ENCODE data around the gene MARCHF6. TPM values are rescaled to one million over a fixed set of nuclear protein-coding genes. Genes with fewer than 3 reads are reported as not detected.
A peak's percentile ranks its signal among the peaks of the same experiment; 100 is the strongest.

The MARCHF6 gene
- total and polyA plus RNA-seq, 9 of the 15 experiments (the other 6 are each of a cell fraction or from before 2014, with no cell fraction given), result 74.1 to 456 (median 116) TPM

GRCh38 chr5:10324518-10325370 lies 28.8 kb upstream of the MARCHF6 start:
- WGBS (ENCODE audit: insufficient coverage, low coverage, missing lambda C conversion rate), result 27% methylated on average over 6 of the region's 6 CpGs
- Histone ChIP-seq H3K9ac (ENCODE audit: insufficient read depth in 1 of 2, low read depth in 2 of 2, low read length in 2 of 2) (no peak overlapping the region; a peak in 1 of 4 replicates), H3K36me3 (ENCODE audit: control insufficient read depth, insufficient read depth, low read length) (no peaks in the 10 kb centered on the region), H3K27ac (ENCODE audit: extremely low read depth, low read depth, low read length) (no peak overlapping the region), H3K9me3 (replicated peaks; ENCODE audit: control insufficient read depth, insufficient read depth, low read depth, low read length) (no peaks in the 10 kb centered on the region), H3K79me2 (ENCODE audit: control insufficient read depth, insufficient read depth, low read length) (no peaks in the 10 kb centered on the region), H3K4me1 (replicated peaks in 1 of 2; ENCODE audit: control insufficient read depth in 2 of 2, insufficient read depth in 2 of 2, low read length in 2 of 2) (peaks cover 31 to 32% of the 10 kb centered on the region in 2 experiments), H3K9me1 (ENCODE audit: control insufficient read depth, insufficient read depth, low read length) (no peaks in the 10 kb centered on the region), H3K4me2 (ENCODE audit: insufficient read depth, low read length) (no peak overlapping the region), H2AFZ (ENCODE audit: low read depth, low read length) (peak overlapping the region; percentile 22; the same call in 1 of the 2 replicates), H3K4me3 (no peak overlapping the region), H4K20me1 (replicated peaks; ENCODE audit: control insufficient read depth, insufficient read depth, low read length) (no peaks in the 10 kb centered on the region), H3K27me3 (ENCODE audit: control insufficient read depth in 2 of 2, insufficient read depth in 2 of 2, low read length in 2 of 2) (no peaks in the 10 kb centered on the region)
- intact Hi-C loops (cut with micrococcal nuclease), result no loop called here
- ATAC-seq (peak; percentile 40), DNase-seq (ENCODE audit: extremely low read depth in 1 of 4, low spot score in 3 of 4) (peak in 3 of 4 experiments; percentile 49 to 55 (median 51)), FAIRE-seq (peak; percentile 60)
- CTCF ChIA-PET (ENCODE audit: low intra/inter-chr PET ratio), result interaction anchor here (0.7 kb wide), 1 partner anchor 28 kb away, joined by 4 read pairs; no protein-coding TSS in a partner anchor
- POLR2A ChIA-PET, result interaction anchor here (1.0 to 1.8 kb wide), 8 partner anchors 8 to 74 kb away, joined by 3 to 9 read pairs (median 4); partner anchors contain the start of genes CCT5 and MARCHF6
- in situ Hi-C loops (cut with MboI), result no loop called here
- BruUV-seq (replicated peaks), result no TSS peak
- TF ChIP-seq C11orf30 (IDR thresholded peaks at IDR 0.05; ENCODE audit: low read depth) (no peak; the same call in 1 of the 2 replicates), MECOM (CRISPR knock-in tag; IDR thresholded peaks at IDR 0.05) (peak; percentile 79; the same call in 1 of the 2 replicates), KLF6 (CRISPR knock-in tag; IDR thresholded peaks at IDR 0.05; ENCODE audit: borderline replicate concordance) (no peak), ZNF175 (CRISPR knock-in tag; IDR thresholded peaks at IDR 0.05; ENCODE audit: low read depth) (no peak), CBFA2T3 (IDR thresholded peaks at IDR 0.05) (peak; percentile 27; the same call in 1 of the 2 replicates), THRA (IDR thresholded peaks at IDR 0.05) (peak; percentile 48; the same call in 1 of the 2 replicates), TFAM (CRISPR knock-in tag; conservative IDR thresholded peaks at IDR 0.05) (no peak), ZNF740 (CRISPR knock-in tag; IDR thresholded peaks at IDR 0.05) (no peak), ZNF740 (tag; IDR thresholded peaks at IDR 0.05) (no peak), HDAC3 (IDR thresholded peaks at IDR 0.05; ENCODE audit: borderline replicate concordance, partially characterized antibody) (no peak), GABPB2 (CRISPR knock-in tag; conservative IDR thresholded peaks at IDR 0.05) (no peak), ARID3A (IDR thresholded peaks at IDR 0.05; ENCODE audit: borderline replicate concordance, low read depth, low read length) (0 out of 2 replicates have a peak, but pooled peaks have one; percentile 30), FOXO4 (CRISPR knock-in tag; IDR thresholded peaks at IDR 0.05) (no peak), ARID1B (IDR thresholded peaks at IDR 0.05) (0 out of 2 replicates have a peak, but pooled peaks have one; percentile 20), CTBP1 (IDR thresholded peaks at IDR 0.05; ENCODE audit: borderline replicate concordance) (peak; percentile 67; the same call in 1 of the 2 replicates)
